GM18909 (cell line): ENCODE data around the gene DGKB.

Source experiments
- ATAC-seq: cut with Tn5 transposase; IDR thresholded peaks from one replicate; pipeline ENCODE4 v1.9.1; 2021; ENCODE audit warnings: mild to moderate bottlenecking; ENCODE audit not compliant: unreplicated experiment, poor library complexity

Gene DGKB

GRCh38 chr7:14902589-14903067 is at the start of gene DGKB:
DGKB (minus strand) TSS chr7:14902751.
- ATAC-seq: no peak

GRCh38 chr7:14950013-14950412 is 47.5 kb upstream of the DGKB start:
- ATAC-seq: no peak

GRCh38 chr7:14938181-14938580 is 35.6 kb upstream of the DGKB start:
- no peak for ATAC-seq

- ATAC-seq: no peak
Measured at GRCh38 chr7:14937581-14937980, 35.0 kb upstream of the DGKB start.

GRCh38 chr7:14936554-14936953 is 34.0 kb upstream of the DGKB start:
- no peak for ATAC-seq

- no peak for ATAC-seq
Measured at GRCh38 chr7:14934839-14935238, 32.3 kb upstream of the DGKB start.

GRCh38 chr7:14931511-14932215 is 29.1 kb upstream of the DGKB start:
- ATAC-seq: no peak

GRCh38 chr7:14924398-14924797 is 21.8 kb upstream of the DGKB start:
- no peak for ATAC-seq

- no peak for ATAC-seq
Measured at GRCh38 chr7:14911077-14911476, 8.5 kb upstream of the DGKB start.

GRCh38 chr7:14908697-14909096 is 6.1 kb upstream of the DGKB start:
- no peak for ATAC-seq

- ATAC-seq: no peak
Measured at GRCh38 chr7:14905764-14906163, 3.2 kb upstream of the DGKB start.

- ATAC-seq: no peak
Measured at GRCh38 chr7:14900051-14900450, 2.5 kb downstream of the DGKB start.

GRCh38 chr7:14899030-14899429 is 3.5 kb downstream of the DGKB start:
- no peak for ATAC-seq

- ATAC-seq: no peak
Measured at GRCh38 chr7:14896461-14896860, 6.1 kb downstream of the DGKB start.

GRCh38 chr7:14894826-14895225 is 7.7 kb downstream of the DGKB start:
- ATAC-seq: no peak

- ATAC-seq: no peak
Measured at GRCh38 chr7:14892961-14893360, 9.6 kb downstream of the DGKB start.

- ATAC-seq: no peak
Measured at GRCh38 chr7:14891289-14891688, 11.3 kb downstream of the DGKB start.

- ATAC-seq: no peak
Measured at GRCh38 chr7:14888962-14889361, 13.6 kb downstream of the DGKB start.

- ATAC-seq: no peak
Measured at GRCh38 chr7:14886533-14886932, 16.0 kb downstream of the DGKB start.

- ATAC-seq: no peak
Measured at GRCh38 chr7:14875941-14876587, 26.5 kb downstream of the DGKB start.

GRCh38 chr7:14871880-14872279 is 30.7 kb downstream of the DGKB start:
- no peak for ATAC-seq

- no peak for ATAC-seq
Measured at GRCh38 chr7:14870394-14870793, 32.2 kb downstream of the DGKB start.
